ENCODE data around the gene DLX6.

Gene DLX6

GRCh38 chr7:96986901-96987300 lies 18.5 kb upstream of the DLX6 start:
- Histone ChIP-seq H3K27me3 (replicated peaks; ENCODE audit: control insufficient read depth, insufficient read depth, low read length) (no peaks in the 10 kb centered on the region; the same call in none of the 2 replicates), H3K4me3 (replicated peaks; ENCODE audit: low read depth, low read length) (no peak overlapping the region), H3K36me3 (ENCODE audit: control insufficient read depth, insufficient read depth, low read length) (no peaks in the 10 kb centered on the region)
- TF ChIP-seq, protein P1, sequence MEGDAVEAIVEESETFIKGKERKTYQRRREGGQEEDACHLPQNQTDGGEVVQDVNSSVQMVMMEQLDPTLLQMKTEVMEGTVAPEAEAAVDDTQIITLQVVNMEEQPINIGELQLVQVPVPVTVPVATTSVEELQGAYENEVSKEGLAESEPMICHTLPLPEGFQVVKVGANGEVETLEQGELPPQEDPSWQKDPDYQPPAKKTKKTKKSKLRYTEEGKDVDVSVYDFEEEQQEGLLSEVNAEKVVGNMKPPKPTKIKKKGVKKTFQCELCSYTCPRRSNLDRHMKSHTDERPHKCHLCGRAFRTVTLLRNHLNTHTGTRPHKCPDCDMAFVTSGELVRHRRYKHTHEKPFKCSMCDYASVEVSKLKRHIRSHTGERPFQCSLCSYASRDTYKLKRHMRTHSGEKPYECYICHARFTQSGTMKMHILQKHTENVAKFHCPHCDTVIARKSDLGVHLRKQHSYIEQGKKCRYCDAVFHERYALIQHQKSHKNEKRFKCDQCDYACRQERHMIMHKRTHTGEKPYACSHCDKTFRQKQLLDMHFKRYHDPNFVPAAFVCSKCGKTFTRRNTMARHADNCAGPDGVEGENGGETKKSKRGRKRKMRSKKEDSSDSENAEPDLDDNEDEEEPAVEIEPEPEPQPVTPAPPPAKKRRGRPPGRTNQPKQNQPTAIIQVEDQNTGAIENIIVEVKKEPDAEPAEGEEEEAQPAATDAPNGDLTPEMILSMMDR (IDR thresholded peaks at IDR 0.05; ENCODE audit: insufficient read depth, low read length, poor library complexity, severe bottlenecking), result no peak
- no peak for DNase-seq (ENCODE audit: extremely low read depth, insufficient read length)

GRCh38 chr7:96987719-96988118 lies 17.6 kb upstream of the DLX6 start:
- Histone ChIP-seq H3K36me3 (ENCODE audit: control insufficient read depth, insufficient read depth, low read length) (no peaks in the 10 kb centered on the region), H3K27me3 (replicated peaks; ENCODE audit: control insufficient read depth, insufficient read depth, low read length) (no peaks in the 10 kb centered on the region; the same call in none of the 2 replicates), H3K4me3 (replicated peaks; ENCODE audit: low read depth, low read length) (no peak overlapping the region)
- DNase-seq (ENCODE audit: extremely low read depth, insufficient read length), result no peak
- TF ChIP-seq, protein P1 (IDR thresholded peaks at IDR 0.05; ENCODE audit: insufficient read depth, low read length, poor library complexity, severe bottlenecking), result no peak

GRCh38 chr7:96989241-96989858 lies 16.0 kb upstream of the DLX6 start:
- TF ChIP-seq, protein P1 (IDR thresholded peaks at IDR 0.05; ENCODE audit: insufficient read depth, low read length, poor library complexity, severe bottlenecking), result no peak
- Histone ChIP-seq H3K27me3 (replicated peaks; ENCODE audit: control insufficient read depth, insufficient read depth, low read length) (no peaks in the 10 kb centered on the region; the same call in none of the 2 replicates), H3K4me3 (replicated peaks; ENCODE audit: low read depth, low read length) (no peak overlapping the region), H3K36me3 (ENCODE audit: control insufficient read depth, insufficient read depth, low read length) (no peaks in the 10 kb centered on the region)
- no peak for DNase-seq (ENCODE audit: extremely low read depth, insufficient read length)

- Histone ChIP-seq H3K27me3 (replicated peaks; ENCODE audit: control insufficient read depth, insufficient read depth, low read length) (no peaks in the 10 kb centered on the region; the same call in none of the 2 replicates), H3K4me3 (replicated peaks; ENCODE audit: low read depth, low read length) (no peak overlapping the region), H3K36me3 (ENCODE audit: control insufficient read depth, insufficient read depth, low read length) (no peaks in the 10 kb centered on the region)
- TF ChIP-seq, protein P1 (IDR thresholded peaks at IDR 0.05; ENCODE audit: insufficient read depth, low read length, poor library complexity, severe bottlenecking), result no peak
- no peak for DNase-seq (ENCODE audit: extremely low read depth, insufficient read length)
Measured at GRCh38 chr7:96989859-96990317, 15.5 kb upstream of the DLX6 start.

GRCh38 chr7:96991546-96992191 lies 13.7 kb upstream of the DLX6 start:
- Histone ChIP-seq H3K27me3 (replicated peaks; ENCODE audit: control insufficient read depth, insufficient read depth, low read length) (no peaks in the 10 kb centered on the region; the same call in none of the 2 replicates), H3K36me3 (ENCODE audit: control insufficient read depth, insufficient read depth, low read length) (no peaks in the 10 kb centered on the region), H3K4me3 (replicated peaks; ENCODE audit: low read depth, low read length) (no peak overlapping the region)
- no peak for DNase-seq (ENCODE audit: extremely low read depth, insufficient read length)
- TF ChIP-seq, protein P1 (IDR thresholded peaks at IDR 0.05; ENCODE audit: insufficient read depth, low read length, poor library complexity, severe bottlenecking), result no peak
